GM18907 (cell line): ENCODE measurements around the gene SLFN13.
"Not testable (repeated sequence)": the region's sequence is repeated elsewhere in the genome, so short reads cannot be mapped to it uniquely, and the experiment has no call there.

Experiments used
- ATAC-seq: cut with Tn5 transposase; IDR thresholded peaks from one replicate; pipeline ENCODE4 v1.9.1; 2021; ENCODE audit warnings: mild to moderate bottlenecking, moderate library complexity; ENCODE audit not compliant: unreplicated experiment

SLFN13 gene

DNA sequence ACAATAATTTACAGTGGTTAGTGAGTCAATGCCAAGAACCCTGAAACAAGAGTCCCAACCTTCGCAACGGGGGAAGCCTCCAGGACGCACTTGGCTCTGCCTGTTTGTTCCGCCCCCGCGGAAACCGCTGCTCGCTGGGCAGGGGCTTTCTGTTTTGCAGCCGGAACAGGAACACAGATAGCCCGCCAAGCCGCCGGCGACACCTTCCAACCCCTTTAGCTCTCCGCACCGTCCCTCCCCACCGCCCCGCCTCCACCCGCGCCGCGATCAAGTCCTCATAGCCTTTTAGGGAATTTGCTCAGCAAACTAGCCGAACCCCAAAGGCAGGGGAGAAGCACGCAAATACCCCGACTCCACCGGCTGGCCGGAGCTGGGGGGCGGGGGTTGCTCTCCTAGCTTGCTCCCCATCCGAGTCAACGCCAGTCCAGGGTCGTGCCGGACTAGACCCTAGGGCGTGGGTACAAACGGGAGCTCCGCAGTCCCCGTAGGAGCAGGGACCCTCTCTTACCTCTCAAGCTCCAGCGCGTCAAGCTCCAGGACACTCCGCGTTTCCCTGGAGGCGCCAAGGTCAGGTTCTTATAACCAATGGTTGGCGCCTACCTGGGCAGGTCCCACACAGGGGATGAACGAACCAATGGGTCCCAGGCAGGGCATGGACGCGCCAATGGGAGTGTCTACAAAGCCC lies at the start of gene SLFN13:
Gene SLFN13 (minus strand): TSS at position 553 of the 685 bp plus-strand sequence. CDS start 3,086 bp downstream, outside the sequence.
- ATAC-seq: peak; percentile 77

- no peak for ATAC-seq
Observed at GRCh38 chr17:35496451-35497290, 48.1 kb upstream of the SLFN13 start.

DNA sequence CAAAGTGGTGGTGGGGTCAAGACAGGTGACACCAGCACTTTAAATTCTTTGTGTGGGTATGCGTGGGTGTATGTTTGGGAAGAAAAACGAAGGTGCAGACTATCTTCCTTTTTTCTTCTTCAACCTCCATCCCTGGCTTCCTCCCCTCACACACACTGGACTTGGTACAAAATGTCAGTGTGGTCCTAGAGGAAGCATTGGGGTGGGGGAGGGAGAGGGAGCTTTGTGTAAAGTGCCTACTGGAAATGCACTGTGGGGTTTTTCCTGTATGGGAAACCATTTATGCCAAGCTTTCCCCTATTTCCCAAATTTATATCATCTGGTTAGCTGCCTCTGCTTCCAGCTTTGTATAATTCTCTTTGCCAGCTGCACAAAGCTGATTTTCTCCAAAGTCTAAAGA lies 44.5 kb upstream of the SLFN13 start:
- no peak for ATAC-seq

- no peak for ATAC-seq
Observed at GRCh38 chr17:35491417-35491816, 42.9 kb upstream of the SLFN13 start.

- ATAC-seq: no peak
Observed at GRCh38 chr17:35489944-35490343, 41.4 kb upstream of the SLFN13 start.

- no peak for ATAC-seq
Observed at GRCh38 chr17:35488991-35489390, 40.4 kb upstream of the SLFN13 start.

DNA sequence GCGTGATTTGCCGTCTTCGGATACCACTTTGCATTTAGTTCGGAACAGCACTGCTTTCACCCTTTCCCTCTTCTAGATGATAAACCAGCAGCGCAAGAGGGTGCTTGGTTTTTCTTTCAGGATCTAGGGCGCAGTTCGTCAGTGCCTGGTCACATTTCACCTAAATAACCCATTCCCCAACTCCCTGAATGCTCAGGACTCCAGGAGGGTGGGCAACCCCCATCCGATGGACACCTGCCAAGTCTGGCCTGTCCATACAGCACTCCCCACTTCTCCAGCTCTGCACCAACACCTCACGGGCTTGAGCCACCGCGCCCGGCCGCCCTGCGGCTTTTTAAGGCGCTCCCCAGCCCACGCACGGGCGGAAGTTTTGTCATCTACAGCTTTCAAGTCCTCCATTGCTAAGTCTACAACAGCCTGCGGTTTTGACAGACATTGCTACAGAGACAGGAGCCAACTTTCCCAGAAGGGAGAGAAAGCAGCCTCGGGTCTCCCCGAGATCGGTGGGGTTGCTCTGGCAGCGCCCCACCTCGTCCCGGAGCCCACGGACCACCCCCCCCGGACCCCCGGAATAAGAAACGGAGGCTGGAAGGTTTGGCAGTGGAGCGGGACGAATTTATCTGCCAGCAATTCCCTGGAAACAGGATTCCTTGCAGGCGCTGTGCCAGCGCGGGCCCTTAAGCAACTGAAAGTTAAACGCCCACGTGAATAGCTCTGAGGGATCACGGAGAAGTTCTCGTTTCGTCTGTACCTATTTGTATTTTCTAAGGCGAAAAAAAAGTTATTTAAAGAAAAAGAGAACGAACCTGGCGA lies 38.6 kb upstream of the SLFN13 start:
- ATAC-seq: no peak

DNA sequence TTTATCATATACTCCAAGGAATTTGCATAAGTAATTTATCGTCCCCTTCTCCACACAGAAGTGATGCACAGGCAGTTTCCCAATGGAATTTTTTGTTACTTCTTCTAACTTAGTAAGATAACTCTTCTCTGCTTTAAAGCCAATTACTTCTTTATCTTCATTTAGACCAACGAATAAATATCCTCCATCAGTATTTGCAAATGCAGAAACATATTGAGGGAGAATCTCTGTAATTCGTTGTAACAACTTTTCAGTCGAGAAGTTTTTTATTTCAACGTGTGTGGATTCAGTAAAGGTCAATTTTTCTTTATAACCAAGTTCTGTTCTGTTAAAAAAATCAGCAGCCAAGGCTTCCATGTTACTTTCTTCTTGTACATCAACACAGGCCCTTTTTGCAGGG lies 30.7 kb upstream of the SLFN13 start:
- ATAC-seq: no peak

DNA sequence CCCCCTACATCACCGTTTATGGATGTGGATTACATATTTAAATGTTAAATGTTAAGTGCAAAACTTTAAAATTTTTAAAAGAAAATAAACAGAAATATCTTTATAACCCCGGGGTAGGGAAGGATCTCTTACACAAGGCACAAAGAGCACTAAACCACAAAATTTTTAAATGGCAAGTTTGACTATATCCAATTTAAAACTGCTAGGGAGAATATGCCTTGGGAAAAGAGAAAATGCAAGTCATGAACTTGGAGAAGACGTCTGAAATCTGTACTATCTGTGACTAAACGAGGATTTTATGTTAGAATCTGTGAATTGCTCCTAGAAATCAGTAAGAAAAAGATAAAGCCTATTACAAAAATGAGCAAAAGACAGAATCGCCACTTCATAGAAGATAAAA lies 28.7 kb upstream of the SLFN13 start:
- no peak for ATAC-seq

GRCh38 chr17:35476283-35476820 lies 27.8 kb upstream of the SLFN13 start:
- ATAC-seq: no peak

DNA sequence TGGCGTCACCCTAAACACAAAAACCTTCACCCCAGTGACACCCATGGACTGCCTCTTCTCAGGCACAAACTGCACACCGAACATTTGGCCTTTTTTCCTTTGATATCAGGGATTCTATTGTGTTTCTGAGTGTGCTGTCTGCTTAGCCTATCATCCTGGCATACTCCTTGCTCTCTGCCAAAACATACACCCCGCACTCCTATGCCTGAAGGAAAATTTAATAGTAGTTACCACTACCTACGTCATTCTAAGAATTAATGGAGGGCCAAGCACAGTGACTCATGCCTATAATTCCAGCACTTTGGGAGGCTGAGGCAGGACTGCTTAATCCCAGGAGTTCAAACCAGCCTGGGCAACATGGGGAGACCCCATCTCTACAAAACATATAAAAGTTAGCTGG lies 19.9 kb upstream of the SLFN13 start:
- no peak for ATAC-seq

DNA sequence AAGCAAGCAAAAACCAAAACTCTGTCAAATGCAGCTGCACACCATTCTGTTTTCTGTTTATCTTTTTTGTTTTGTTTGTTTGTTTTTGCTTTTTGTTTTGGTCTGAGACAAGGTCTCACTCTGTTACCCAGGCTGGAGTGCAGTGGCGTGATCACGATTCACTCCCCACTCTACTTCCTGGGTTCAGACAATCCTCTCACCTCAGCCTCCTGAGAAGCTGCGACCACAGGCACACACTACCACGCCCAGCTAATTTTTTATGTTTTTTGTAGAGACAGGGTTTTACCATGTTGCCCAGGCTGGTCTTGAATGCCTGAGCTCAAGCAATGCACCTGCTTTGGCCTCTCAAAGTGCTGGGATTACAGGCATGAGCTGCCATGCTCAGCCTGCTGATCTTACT lies 19.3 kb upstream of the SLFN13 start:
- ATAC-seq: no peak

DNA sequence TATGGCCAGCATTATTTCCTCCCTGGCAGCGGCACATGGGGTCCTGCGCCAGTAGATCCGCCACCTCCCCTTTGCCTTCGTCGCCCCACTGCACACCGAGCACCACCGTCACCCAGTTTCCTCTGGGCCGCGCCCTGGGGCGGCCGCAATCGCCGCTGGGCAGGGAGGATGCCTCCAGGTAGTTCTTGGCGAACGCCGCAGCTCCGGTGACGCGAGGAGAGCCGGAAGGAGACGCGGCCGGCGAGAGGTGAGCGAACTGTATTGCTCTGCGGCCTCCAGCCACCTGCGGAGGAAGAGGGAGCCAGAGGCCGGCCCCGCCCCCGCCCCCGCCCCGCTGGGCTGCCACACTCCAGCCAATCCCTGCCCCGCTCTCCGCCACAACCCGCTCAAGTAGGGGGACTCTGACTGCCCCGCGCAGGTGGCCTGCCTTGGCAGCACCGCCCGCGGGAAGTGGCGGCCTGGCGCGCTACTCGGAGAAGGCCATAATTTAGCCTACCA lies 11.8 kb upstream of the SLFN13 start:
- peak; percentile 92 for ATAC-seq

GRCh38 chr17:35454035-35454434 lies 5.5 kb upstream of the SLFN13 start:
- ATAC-seq: not testable (repeated sequence)

DNA sequence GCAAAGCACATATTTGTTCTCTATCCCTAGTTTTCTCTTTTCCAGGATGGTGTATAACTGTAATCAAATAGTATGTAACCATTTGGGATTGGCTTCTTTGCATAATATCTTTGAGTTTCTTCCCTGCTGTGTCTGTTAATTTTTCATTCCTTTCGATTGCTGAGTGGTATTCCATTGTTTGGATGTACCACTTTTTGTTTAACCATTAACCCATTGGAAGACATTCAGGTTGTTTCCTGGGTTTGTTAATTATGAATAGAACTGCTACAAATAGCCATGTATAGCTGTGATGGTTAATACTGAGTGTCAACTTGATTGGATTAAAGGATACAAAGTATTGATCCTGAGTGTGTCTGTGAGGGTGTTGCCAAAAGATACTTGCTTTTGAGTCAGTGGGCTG lies 4.6 kb upstream of the SLFN13 start:
- no peak for ATAC-seq

GRCh38 chr17:35449371-35449931 lies 885 bp upstream of the SLFN13 start:
- ATAC-seq: peak; percentile 43

DNA sequence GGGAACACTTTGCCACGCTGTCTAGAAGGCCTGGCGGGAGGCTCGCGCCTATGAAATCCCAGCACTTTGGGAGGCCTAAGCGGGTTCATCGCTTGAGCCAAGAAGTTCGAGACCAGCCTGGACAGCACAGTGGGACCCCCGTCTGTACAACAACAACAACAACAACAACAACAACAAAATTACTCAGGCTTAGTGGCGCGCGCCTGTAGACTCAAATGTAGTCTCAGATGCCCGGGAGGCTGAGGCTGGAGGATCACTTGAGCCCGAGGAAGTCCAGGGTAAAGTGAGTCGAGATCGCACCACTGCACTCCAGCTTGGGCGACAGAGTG lies 297 bp upstream of the SLFN13 start:
- ATAC-seq: no peak

- no peak for ATAC-seq
Observed at GRCh38 chr17:35447499-35447898, 1.1 kb downstream of the SLFN13 start.

DNA sequence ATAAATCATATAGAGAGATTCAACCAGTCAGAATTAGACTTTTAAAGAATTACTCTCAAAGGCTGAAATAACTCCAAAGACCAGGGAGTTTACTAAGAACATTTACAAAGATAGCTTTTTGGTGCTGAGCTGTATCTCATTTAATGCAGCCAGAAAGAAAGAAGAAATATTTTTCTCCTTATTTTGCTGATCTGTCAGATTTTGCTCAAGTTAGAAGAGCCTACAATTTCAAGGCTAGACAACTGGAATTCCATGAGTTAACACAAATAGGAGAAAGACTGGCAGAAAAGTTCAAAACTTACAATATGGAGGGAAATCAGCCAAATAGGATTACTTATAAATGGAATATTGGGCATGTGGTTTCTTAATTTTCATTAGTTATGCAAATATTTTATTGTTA lies 10.1 kb downstream of the SLFN13 start:
- ATAC-seq: no peak

- peak; percentile 40 for ATAC-seq
Observed at GRCh38 chr17:35433075-35433894, 15.3 kb downstream of the SLFN13 start.
